HG03575 (cell line): ENCODE data around the gene ABLIM2.

Experiments used
- ATAC-seq: cut with Tn5 transposase; IDR thresholded peaks from one replicate; pipeline ENCODE4 v1.9.1; 2021; ENCODE audit not compliant: unreplicated experiment, insufficient number of reproducible peaks, low FRiP score; ENCODE audit errors: extremely low read depth

The ABLIM2 gene

GRCh38 chr4:8194306-8195242 lies 36.0 kb upstream of the ABLIM2 start:
- no peak for ATAC-seq

- ATAC-seq = peak; percentile 79
Measured at GRCh38 chr4:8192748-8193738, 34.4 kb upstream of the ABLIM2 start.

- no peak for ATAC-seq
Measured at GRCh38 chr4:8191136-8191747, 32.6 kb upstream of the ABLIM2 start.

DNA sequence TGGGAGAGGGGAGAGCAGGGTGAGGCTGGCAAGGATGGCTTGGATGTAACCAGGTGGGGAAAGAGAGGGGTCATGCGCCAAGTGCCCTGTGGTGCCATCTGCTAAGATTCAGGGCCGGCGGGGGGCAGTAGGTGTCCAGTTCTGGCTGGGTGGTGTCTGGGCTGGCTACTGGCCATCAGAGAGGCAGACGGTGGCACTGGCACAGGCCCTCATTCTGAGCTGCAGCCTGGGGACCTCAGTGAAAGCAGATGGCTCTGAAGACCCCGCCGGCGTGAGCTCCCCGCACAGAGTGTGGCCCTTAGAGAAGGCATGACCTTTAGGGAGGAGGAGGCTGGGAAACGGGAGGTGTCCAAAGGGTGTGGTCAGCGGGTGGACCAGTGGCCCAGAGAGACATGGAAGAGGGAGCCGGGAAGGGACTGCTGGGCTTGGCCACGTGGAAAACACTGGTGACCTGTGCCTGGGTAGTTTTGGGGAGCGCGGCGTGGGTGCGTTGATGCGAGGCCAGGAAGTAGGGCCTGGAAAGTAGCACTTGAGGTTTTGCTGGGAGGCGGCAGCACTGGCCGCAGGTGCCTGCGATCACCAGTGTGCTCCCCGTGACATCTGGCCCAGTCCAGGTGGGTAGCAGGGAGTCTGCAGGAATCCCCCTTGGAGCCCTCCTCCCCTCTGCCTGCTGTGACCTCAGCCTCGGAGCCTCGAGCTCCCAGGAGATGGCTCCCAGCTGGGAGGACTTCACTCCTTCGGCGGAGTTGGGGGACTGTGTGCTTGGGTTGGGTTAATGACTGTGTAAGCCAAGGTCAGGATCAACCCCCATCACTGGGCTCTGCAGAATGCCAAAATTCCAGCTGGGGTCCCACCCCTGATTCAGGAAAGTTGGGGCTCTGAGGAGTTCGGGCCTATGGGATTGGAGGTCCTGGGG lies 31.2 kb upstream of the ABLIM2 start:
- no peak for ATAC-seq

DNA sequence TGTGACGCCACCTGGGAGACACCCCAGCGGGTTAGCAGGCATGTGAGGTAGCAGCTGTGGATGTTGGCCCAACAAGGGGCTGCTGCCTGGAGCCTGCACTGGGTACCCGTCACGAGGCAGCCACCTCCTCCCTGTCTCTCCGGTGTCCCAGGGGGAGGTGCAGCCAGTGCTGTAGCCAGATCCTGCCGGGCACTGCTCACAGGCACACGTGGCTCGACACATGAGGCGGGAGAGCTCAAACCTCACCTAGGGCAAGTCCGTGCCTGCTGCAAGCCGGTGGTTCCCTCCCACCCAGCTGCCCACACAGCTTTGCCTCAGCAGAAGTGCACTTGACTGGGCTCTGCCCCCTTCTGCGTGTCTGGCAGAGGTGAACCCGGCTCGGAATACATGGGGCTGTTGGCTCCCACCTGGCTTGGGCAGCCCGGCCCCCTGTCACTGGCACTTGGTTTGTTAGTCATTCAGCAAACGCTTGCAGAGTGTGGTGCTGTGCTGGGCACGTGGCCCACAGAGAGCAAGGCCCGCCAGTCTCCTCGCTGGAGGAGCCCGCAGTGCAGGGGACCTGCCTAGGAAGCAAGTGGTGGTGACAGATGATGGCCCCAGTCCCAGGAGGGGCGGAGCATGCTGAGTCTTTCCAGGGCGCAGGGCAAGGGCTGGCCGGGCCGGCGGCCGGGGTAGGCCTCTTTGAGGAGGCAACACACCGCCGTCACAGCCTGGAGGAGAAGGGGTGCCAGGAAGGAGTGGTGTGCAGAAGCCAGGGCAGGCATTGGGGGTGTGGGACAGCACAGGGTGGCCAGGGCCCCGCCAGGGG lies 30.3 kb upstream of the ABLIM2 start:
- ATAC-seq = no peak

DNA sequence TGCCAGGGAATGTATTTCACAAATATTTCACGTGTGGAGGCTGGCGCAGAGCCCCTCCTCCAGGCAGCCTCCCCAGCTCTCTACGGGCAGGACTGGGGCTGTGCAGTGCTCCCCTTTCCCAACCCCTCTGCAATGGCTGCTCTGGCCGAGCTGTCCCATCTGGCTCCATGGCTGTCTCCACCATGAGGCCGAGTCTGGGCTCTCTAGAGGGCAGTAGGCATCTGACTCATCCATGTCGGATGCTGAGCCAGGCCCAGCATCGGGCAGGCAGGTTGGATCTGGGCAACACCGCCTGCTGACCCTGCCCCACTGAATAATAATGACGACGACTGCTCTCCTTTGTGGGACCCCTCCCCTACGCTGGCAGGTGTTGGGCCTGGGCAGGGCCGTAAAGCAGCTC lies 29.5 kb upstream of the ABLIM2 start:
- ATAC-seq = no peak

GRCh38 chr4:8185930-8186329 lies 27.3 kb upstream of the ABLIM2 start:
- ATAC-seq = no peak

- ATAC-seq = no peak
Measured at GRCh38 chr4:8185295-8185694, 26.7 kb upstream of the ABLIM2 start.

GRCh38 chr4:8184061-8184460 lies 25.4 kb upstream of the ABLIM2 start:
- ATAC-seq = no peak

DNA sequence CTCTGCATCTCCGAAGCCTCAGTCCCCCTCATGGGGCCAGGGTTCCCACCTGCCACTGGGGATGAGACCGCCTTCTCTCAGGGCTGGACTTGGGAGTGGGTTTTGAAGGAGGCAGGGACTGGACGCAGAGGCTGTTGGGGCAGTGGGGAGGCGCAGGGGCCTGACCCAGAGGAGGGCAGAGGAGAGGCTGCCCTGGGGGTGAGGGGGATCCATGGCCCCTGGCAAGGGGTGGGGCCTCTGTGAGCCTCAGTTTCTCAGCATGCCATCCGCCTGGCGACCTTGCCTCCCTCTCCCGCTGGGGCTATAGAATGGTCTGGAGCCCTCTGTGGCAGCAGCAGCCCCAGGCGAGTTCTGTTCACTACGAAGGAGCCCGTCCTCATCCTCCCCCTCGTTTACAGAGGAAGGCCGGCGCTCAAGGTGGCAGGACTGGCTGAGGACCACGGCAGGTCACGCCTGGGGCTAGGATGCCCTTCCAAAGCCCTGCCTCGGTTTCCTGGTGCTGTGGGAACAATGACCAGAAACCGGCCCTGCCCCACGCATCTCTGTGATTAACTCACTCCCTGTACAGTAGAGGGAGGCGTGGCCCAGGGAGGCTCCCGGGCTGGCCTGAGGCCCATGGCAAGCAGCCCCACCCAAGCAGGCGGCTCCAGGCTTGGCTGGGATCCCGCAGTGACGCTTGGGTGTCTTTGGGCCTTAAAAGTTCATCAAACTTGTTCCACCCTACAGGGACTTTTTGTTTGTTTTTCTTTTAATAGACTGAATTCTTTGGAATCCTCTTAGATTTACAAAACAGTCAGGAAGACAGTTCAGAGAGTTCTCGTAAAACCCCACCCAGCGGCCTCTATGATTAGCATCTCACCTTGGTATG lies 24.5 kb upstream of the ABLIM2 start:
- no peak for ATAC-seq

DNA sequence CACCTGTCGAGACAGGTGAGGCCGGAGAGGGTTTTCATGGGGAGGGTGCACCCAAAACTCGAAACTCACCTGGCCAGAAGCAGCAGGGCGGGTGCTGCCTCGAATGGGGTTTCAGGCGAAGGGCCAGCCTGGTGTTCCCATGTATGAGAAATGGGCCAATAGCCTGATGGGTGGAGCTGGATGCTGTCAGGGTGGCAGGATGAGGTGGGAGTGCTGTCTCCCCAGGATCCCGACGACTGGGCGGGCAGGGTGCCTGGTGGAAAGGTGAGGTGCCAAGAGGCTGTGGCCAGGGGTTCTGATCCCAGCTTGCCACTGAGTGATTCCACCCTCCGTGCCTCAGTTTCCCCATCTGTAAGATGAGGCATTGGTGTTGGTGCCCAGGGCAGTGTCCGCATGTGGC lies 23.7 kb upstream of the ABLIM2 start:
- ATAC-seq = no peak

GRCh38 chr4:8181844-8182243 lies 23.2 kb upstream of the ABLIM2 start:
- no peak for ATAC-seq

- no peak for ATAC-seq
Measured at GRCh38 chr4:8181119-8181518, 22.5 kb upstream of the ABLIM2 start.

DNA sequence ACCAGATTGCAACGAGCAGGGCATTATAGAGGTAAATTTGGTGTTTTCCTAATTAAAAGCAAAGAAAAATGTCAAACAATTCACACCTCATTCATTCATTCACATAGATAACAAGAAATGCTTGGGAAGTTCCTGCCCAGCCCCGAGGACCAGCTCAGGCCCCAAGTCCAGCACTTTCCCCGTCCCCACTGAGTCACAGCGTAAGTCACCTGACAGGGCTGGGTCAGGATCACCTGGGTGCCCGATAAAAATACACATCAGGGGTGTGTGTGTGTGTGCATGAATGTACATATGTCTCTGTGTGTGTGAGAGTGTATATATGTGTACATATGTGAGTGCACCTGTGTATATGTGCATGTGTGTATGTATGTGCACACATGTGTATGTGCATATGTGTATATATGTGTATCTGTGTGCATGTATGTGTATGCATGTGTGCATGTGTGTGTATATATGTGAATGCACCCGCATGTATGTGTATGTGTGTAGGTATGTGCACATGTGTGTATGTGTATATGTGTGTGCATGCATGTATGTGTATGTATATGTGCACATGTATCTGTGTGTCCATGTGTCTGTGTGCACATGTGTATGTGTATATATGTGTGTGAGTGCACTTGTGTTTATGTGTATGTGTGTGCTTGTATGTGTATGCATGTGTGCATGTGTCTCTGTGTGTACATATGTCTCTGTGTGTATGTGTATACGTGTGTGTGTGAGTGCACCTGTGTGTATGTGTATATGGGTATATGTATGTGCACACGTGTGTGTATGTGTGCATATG lies 21.9 kb upstream of the ABLIM2 start:
- no peak for ATAC-seq

DNA sequence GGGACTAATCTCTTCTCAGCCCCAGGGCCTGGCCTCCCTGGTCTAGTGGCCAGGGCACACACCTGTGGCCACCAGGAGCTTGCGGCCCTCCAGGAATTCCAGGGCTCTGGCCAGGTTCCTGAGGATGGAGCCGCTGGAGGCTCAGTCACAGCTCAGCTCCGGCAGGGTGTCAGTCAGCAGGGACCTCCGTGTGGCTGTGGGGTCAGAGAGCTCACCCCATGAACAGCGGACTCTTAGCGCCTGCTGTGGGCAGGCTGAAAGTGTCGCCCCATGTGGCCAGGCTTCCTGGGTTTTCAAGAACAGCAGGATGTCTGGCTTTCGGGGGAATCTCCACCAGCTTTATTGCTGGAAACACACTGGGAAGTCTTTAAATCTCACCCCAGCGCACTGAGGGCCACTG lies 21.2 kb upstream of the ABLIM2 start:
- ATAC-seq = no peak

DNA sequence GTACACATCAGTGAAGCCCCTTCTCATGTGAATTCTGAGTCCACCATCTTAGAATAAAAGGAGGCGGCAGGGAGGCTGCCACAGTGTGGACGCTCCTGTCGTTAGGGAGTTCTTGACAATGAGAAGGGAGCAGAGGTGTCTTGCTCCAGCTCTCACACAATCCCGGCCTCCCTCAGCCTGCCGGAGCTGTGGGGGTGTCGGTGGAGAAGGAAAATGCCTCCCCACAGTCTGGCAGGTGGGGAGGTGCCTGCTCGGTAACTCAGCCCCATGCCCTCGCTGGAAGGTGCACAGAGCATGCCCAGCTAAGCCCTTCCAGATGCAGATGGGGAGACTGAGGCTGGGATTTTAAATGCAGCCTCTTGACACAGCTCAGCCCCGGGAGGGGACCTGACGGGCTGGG lies 20.5 kb upstream of the ABLIM2 start:
- ATAC-seq = no peak
